Stimulated activated naive CD4-positive, alpha-beta T cell (primary cell): Measurements from ENCODE around the gene TCP11L1.
"Not testable (repeated sequence)": the region's sequence is repeated elsewhere in the genome, so short reads cannot be mapped to it uniquely, and the experiment has no call there.

Source experiments
- DNase-seq, 6 experiments: peaks; one replicate each; lab custom pipeline; 2025; lab: John Stamatoyannopoulos, UW

Gene TCP11L1

GRCh38 chr11:33029218-33029617 lies 10.2 kb upstream of the TCP11L1 start:
- not testable (repeated sequence) for DNase-seq

- DNase-seq = no peak
These were observed 5.9 kb upstream of the TCP11L1 start for GRCh38 chr11:33033493-33033892.

- DNase-seq = no peak
These were observed 4.4 kb upstream of the TCP11L1 start for GRCh38 chr11:33035011-33035410.

- DNase-seq = peak in 3 of 6 experiments; percentile 8 to 46 (median 15)
These were observed 875 bp downstream of the TCP11L1 start for GRCh38 chr11:33040033-33040861.

GRCh38 chr11:33040862-33041453 lies 1.6 kb downstream of the TCP11L1 start:
- no peak for DNase-seq

GRCh38 chr11:33043221-33043830 lies 4.0 kb downstream of the TCP11L1 start:
- no peak for DNase-seq

- DNase-seq = no peak
These were observed 4.9 kb downstream of the TCP11L1 start for GRCh38 chr11:33044285-33044756.

GRCh38 chr11:33045551-33046255 lies 6.3 kb downstream of the TCP11L1 start:
- DNase-seq = no peak

- not testable (repeated sequence) for DNase-seq
These were observed 9.3 kb downstream of the TCP11L1 start for GRCh38 chr11:33048701-33049100.

GRCh38 chr11:33049565-33050408 lies 10.4 kb downstream of the TCP11L1 start:
- DNase-seq = not testable (repeated sequence)

GRCh38 chr11:33052231-33052630 lies 12.9 kb downstream of the TCP11L1 start:
- DNase-seq = no peak

GRCh38 chr11:33055375-33055774 lies 16.0 kb downstream of the TCP11L1 start:
- DNase-seq = no peak

- no peak for DNase-seq
These were observed 17.9 kb downstream of the TCP11L1 start for GRCh38 chr11:33057284-33057683.

- no peak for DNase-seq
These were observed 20.1 kb downstream of the TCP11L1 start for GRCh38 chr11:33059331-33060007.

GRCh38 chr11:33060271-33060670 lies 20.9 kb downstream of the TCP11L1 start:
- no peak for DNase-seq

- DNase-seq = no peak
These were observed 22.8 kb downstream of the TCP11L1 start for GRCh38 chr11:33062137-33062536.

GRCh38 chr11:33063326-33063881 lies 24.0 kb downstream of the TCP11L1 start:
- no peak for DNase-seq

- DNase-seq = no peak
These were observed 24.9 kb downstream of the TCP11L1 start for GRCh38 chr11:33064033-33064825.

GRCh38 chr11:33064866-33065265 lies 25.5 kb downstream of the TCP11L1 start:
- no peak for DNase-seq
